ENCODE data around the gene ZNF714. TPM values are rescaled to one million over a fixed set of nuclear protein-coding genes. Genes with fewer than 3 reads are reported as not detected.

ZNF714 gene
- 20.7 and 40.6 TPM in 2 replicates for total RNA-seq (ENCODE audit: low replicate concordance)
- long read RNA-seq, full-length matches to known transcripts, result 7 of 34 reads
- long read RNA-seq, partial matches to known transcripts, result 1 of 34 reads
- long read RNA-seq, other reads (novel, unspliced or antisense), result 26 of 34 reads

DNA sequence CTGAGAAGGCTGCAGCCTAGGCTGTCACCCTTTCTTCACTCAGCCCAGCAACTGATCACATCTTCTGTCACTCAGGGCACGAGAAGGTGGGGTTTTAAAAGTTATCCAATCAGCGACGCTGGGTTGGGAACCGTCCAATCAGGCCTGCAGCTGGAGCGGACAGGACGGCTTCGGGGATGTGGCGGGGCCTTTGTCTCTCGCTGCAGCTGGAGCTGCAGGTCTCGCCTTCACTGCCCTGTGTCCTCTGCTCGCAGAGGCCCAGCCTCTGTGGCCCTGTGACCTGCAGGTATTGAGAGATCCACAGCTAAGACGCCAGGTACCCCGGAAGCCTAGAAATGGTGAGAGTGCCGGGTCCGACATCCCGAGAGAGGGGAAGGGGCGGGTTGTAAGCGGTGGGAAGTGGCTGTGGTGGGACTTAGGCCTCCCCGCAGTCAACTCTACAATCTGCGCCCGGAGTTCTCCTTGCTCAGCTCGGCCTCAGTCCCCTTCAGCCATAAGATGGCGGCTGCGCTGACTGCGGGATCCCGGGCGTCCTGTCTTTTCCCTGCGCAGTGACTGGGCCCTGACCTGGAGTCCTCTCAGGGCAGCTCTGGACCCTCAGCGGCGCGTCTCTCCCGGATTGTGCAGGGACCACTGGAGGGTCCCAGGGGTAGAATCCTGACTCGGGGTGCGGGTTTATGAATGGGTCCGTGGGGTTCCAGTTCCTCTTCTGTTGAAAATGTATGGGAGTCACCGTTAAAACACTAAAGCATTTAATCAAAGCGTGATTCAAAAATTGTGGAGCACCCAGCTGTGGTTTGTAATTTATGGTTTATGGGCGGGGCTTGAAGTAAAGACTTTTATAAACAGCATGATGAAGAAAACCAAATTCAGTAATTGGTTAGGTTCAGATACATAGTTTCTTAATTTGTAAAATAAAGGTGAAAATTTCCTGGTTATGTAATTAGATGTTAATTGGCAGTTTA, at the start of gene ZNF714:
Gene ZNF714, plus strand, starts transcription at position 193 of the 965 bp plus-strand sequence. CDS start 16,066 bp downstream, outside the sequence.
- H3K9me3 Mint-ChIP-seq, result no peaks in the 10 kb centered on the region
- peaks cover 25% of the 10 kb centered on the region for H3K4me1 Mint-ChIP-seq (ENCODE audit: unreplicated experiment)
- H3K27me3 Mint-ChIP-seq, result no peaks in the 10 kb centered on the region
- H3K4me3 Mint-ChIP-seq, result peak within 1 kb of the TSS; percentile 100
- peaks cover 25% of the 10 kb centered on the region for H3K36me3 Mint-ChIP-seq
- peak; percentile 88 for DNase-seq (ENCODE audit: extremely low spot score, unreplicated experiment)
- peak within 1 kb of the TSS; percentile 99 for H3K27ac Mint-ChIP-seq
- TF ChIP-seq, protein P1, sequence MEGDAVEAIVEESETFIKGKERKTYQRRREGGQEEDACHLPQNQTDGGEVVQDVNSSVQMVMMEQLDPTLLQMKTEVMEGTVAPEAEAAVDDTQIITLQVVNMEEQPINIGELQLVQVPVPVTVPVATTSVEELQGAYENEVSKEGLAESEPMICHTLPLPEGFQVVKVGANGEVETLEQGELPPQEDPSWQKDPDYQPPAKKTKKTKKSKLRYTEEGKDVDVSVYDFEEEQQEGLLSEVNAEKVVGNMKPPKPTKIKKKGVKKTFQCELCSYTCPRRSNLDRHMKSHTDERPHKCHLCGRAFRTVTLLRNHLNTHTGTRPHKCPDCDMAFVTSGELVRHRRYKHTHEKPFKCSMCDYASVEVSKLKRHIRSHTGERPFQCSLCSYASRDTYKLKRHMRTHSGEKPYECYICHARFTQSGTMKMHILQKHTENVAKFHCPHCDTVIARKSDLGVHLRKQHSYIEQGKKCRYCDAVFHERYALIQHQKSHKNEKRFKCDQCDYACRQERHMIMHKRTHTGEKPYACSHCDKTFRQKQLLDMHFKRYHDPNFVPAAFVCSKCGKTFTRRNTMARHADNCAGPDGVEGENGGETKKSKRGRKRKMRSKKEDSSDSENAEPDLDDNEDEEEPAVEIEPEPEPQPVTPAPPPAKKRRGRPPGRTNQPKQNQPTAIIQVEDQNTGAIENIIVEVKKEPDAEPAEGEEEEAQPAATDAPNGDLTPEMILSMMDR (conservative IDR thresholded peaks at IDR 0.05), result no peak

DNA sequence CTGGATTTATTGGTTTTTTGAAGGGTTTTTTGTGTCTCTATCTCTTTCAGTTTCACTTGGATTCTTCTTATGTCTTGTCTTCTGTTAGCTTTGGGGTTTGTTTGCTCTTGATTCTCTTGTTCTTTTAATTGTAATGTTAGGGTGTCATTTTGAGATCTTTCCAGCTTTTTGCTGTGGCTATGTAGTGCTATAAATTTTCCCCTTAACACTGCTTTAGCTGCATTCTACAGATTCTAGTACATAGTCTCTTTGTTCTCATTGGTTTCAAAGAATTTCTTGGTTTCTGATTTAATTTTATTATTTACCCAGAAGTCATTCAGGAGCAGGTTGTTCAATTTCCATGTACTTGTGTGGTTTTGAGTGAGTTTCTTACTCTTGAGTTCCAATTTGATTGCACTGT, 37.0 kb upstream of the ZNF714 start:
- Mint-ChIP-seq H3K4me3 (no peak overlapping the region), H3K36me3 (peaks cover 63% of the 10 kb centered on the region), H3K9me3 (peaks cover 32% of the 10 kb centered on the region), H3K4me1 (ENCODE audit: unreplicated experiment) (no peaks in the 10 kb centered on the region), H3K27ac (no peak overlapping the region), H3K27me3 (no peaks in the 10 kb centered on the region)
- no peak for DNase-seq (ENCODE audit: extremely low spot score, unreplicated experiment)
- TF ChIP-seq, protein P1 (conservative IDR thresholded peaks at IDR 0.05), result no peak

DNA sequence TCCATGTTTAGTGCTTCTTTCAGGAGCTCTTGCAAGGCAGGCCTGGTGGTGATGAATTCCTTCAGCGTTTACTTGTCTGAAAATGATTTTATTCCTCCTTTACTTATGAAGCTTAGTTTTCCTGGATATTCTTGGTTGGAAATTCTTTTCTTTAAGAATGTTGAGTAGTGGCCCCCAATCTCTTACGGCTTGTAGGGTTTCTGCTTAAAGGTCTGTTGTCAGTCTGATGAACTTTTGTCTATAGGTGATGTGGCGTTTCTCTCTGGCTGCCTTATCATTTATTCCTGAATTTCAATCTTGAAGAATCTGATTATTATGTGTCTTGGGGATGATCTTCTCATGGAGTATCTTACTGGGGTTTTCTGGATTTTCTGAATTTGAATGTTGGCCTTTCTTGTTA, 35.5 kb upstream of the ZNF714 start:
- Mint-ChIP-seq H3K4me3 (no peak overlapping the region), H3K9me3 (peaks cover 32% of the 10 kb centered on the region), H3K27ac (no peak overlapping the region), H3K4me1 (ENCODE audit: unreplicated experiment) (no peaks in the 10 kb centered on the region), H3K36me3 (peaks cover 57% of the 10 kb centered on the region), H3K27me3 (no peaks in the 10 kb centered on the region)
- TF ChIP-seq, protein P1 (conservative IDR thresholded peaks at IDR 0.05), result no peak
- DNase-seq (ENCODE audit: extremely low spot score, unreplicated experiment), result no peak

DNA sequence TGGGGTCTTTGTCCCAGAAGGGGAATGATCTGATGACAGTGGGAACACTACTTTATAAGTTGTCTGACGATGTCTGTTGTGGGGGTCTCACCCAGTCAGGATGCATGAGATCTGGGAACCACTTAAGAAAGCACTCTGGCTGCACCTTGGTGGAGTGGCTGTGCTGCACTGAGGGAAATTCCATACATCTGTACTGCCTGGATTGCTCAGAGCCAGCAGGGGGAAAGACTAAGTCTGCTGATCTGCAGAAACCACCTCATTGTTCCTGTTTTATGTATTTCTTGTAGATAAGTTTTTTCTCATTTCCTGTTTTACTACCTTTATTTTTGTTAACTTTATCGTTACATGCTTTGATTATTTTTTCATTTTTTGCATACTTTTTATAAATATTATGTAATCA, 34.3 kb upstream of the ZNF714 start:
- Mint-ChIP-seq H3K4me3 (no peak overlapping the region), H3K4me1 (ENCODE audit: unreplicated experiment) (no peaks in the 10 kb centered on the region), H3K27me3 (no peaks in the 10 kb centered on the region), H3K27ac (no peak overlapping the region), H3K9me3 (peaks cover 32% of the 10 kb centered on the region), H3K36me3 (peaks cover 64% of the 10 kb centered on the region)
- no peak for DNase-seq (ENCODE audit: extremely low spot score, unreplicated experiment)
- TF ChIP-seq, protein P1 (conservative IDR thresholded peaks at IDR 0.05), result no peak

- TF ChIP-seq, protein P1 (conservative IDR thresholded peaks at IDR 0.05), result no peak
- Mint-ChIP-seq H3K4me1 (ENCODE audit: unreplicated experiment) (no peaks in the 10 kb centered on the region), H3K9me3 (peaks cover 14% of the 10 kb centered on the region), H3K27me3 (no peaks in the 10 kb centered on the region), H3K27ac (no peak overlapping the region), H3K4me3 (no peak overlapping the region), H3K36me3 (peaks cover 45% of the 10 kb centered on the region)
- DNase-seq (ENCODE audit: extremely low spot score, unreplicated experiment), result no peak
Observed at GRCh38 chr19:21052902-21053301, 29.1 kb upstream of the ZNF714 start.

All from type B pancreatic cell (in vitro differentiated cells).